Progenitor cell of endocrine pancreas (in vitro differentiated cells): ENCODE measurements around the gene CWC25. TPM values are rescaled to one million over a fixed set of nuclear protein-coding genes. Genes with fewer than 3 reads are reported as not detected.

Experiments used
- DNase-seq: peaks from one replicate; pipeline ENCODE4 v3.0.0; 2021; ENCODE audit warnings: low spot score; ENCODE audit not compliant: unreplicated experiment
- H3K27ac Mint-ChIP-seq: 2 replicates; pipeline ENCODE4 v1.8.0; 2021; ENCODE audit warnings: mild to moderate bottlenecking, moderate library complexity, mixed read lengths
- H3K27me3 Mint-ChIP-seq: 2 replicates; pipeline ENCODE4 v1.8.0; 2021; ENCODE audit warnings: mixed read lengths
- H3K36me3 Mint-ChIP-seq: 2 replicates; pipeline ENCODE4 v1.8.0; 2022; ENCODE audit warnings: mixed read lengths; ENCODE audit not compliant: insufficient read depth
- H3K4me1 Mint-ChIP-seq: 2 replicates; pipeline ENCODE4 v1.8.0; 2021; ENCODE audit warnings: low read depth, mixed read lengths
- H3K4me3 Mint-ChIP-seq: 2 replicates; pipeline ENCODE4 v1.8.0; 2021; ENCODE audit warnings: low read depth, mild to moderate bottlenecking, moderate library complexity, mixed read lengths
- H3K9me3 Mint-ChIP-seq: 2 replicates; pipeline ENCODE4 v1.8.0; 2021; ENCODE audit warnings: low read depth, mixed read lengths
- CTCF ChIP-seq: fragments of 200-600 bp; sonication (generic); IDR thresholded peaks from one replicate; pipeline ENCODE4 v1.5.0; 2021; ENCODE audit warnings: antibody characterized with exemption, mild to moderate bottlenecking; ENCODE audit not compliant: unreplicated experiment
- long read RNA-seq: library from polyadenylated mRNA; unstranded; transcript quantifications from one replicate; pipeline ENCODE4 v2.0.0, GENCODE V29; 2020
- total RNA-seq: library from RNA; stranded (reverse); gene quantifications from 2 replicates; pipeline ENCODE4 v1.2.1, GENCODE V29; 2021

CWC25 gene
- 17.1 and 19.9 TPM in 2 replicates for total RNA-seq
- long read RNA-seq, transcript CWC25-202 (10 exons, 3,234 nt), result major isoform, 19 of 36 reads
- long read RNA-seq, partial matches to known transcripts, result 4 of 36 reads
- long read RNA-seq, other reads (novel, unspliced or antisense), result 13 of 36 reads

- Mint-ChIP-seq H3K4me1 (peaks cover 16% of the 10 kb centered on the region), H3K36me3 (peaks cover 5% of the 10 kb centered on the region), H3K27ac (peak within 1 kb of the TSS; percentile 100), H3K9me3 (no peaks in the 10 kb centered on the region), H3K4me3 (peak within 1 kb of the TSS; percentile 99), H3K27me3 (peaks cover 3% of the 10 kb centered on the region)
- no peak for TF ChIP-seq CTCF
- DNase-seq, result peak; percentile 97
Observed at GRCh38 chr17:38824899-38825761, at the start of gene CWC25. Gene CWC25, minus strand, starts transcription at chr17:38825321. Its CDS starts 138 bp downstream, at chr17:38825183.

DNA sequence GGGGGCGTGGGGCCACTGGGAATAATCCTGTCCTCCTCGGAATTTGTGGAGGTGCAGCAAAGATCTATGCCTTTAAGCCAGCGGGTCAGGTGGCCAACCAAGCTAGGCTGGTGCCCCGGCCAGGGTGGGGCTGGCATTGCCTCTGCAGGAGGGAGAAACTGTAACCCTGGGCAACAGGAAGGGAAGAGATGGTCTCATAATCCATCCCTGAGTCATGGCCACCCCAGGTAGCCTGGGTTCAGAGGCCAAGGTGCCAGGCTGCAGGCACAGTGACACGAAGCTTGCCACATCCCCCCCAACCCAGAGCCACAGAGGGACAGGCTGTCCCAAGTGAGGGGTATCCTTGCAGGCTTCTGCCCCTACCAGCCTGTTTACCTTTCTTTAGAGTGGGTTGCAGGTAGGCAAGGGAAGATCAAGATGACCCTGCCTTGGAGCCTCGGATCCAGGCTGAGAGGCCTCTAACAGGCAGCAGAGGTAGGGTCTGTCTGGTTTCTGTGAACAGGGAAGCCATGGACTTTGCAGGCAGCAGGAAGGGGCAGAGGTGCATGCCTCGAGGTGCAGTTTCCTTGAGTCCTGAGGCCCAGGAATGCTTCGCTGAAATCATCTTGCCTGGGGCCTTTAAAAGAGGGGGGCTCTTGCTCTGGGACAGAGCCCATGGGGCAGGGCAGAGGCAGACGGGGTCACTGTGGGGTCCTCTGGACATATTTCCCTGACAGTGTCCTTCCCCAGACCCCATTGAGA lies 48.7 kb upstream of the CWC25 start:
- peaks cover 2% of the 10 kb centered on the region for H3K36me3 Mint-ChIP-seq
- no peak for DNase-seq
- H3K27ac Mint-ChIP-seq, result peak overlapping the region; percentile 41
- peaks cover 34% of the 10 kb centered on the region for H3K4me1 Mint-ChIP-seq
- H3K9me3 Mint-ChIP-seq, result no peaks in the 10 kb centered on the region
- TF ChIP-seq CTCF, result no peak
- H3K27me3 Mint-ChIP-seq, result no peaks in the 10 kb centered on the region
- no peak overlapping the region for H3K4me3 Mint-ChIP-seq

DNA sequence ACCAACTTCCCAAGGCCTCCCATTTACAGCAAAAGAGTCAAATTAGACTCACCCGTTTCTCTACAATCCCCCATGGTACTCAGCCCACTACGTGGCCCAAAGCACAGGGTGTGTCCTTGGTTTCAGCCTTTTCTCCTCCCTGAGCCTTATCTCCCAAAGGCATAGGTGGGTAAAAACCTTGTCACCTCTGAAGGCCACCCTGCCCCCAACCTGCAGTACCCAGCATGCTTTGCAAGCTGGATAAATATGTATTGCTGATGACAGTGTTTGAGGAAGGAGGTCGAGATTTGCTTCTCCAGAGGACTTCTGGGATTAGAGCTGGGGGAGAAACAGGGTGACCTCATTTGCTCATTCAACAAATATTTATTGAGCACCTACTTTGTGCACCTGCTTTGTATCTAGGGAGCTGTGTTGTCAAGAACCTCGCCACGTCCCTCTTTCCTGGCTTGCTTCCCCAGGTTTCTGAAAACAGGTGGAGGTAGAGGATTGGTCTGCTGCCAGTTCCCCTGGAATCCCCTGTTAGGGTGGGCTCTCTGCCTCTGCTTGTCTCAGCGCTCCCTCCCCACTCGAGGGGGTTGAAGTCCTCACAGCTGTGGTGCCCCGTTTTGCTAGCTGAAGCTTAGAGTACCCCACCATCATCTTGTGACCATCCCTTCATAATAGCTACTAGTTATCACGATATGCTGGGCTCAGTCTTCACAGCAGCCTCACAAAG lies 47.7 kb upstream of the CWC25 start:
- Mint-ChIP-seq H3K27me3 (no peaks in the 10 kb centered on the region), H3K36me3 (no peaks in the 10 kb centered on the region), H3K4me3 (peak overlapping the region; percentile 99), H3K4me1 (peaks cover 29% of the 10 kb centered on the region), H3K27ac (peak overlapping the region; percentile 95), H3K9me3 (no peaks in the 10 kb centered on the region)
- no peak for TF ChIP-seq CTCF
- no peak for DNase-seq

GRCh38 chr17:38872027-38872511 lies 46.9 kb upstream of the CWC25 start:
- Mint-ChIP-seq H3K4me3 (peak overlapping the region; percentile 99), H3K36me3 (no peaks in the 10 kb centered on the region), H3K27me3 (no peaks in the 10 kb centered on the region), H3K9me3 (no peaks in the 10 kb centered on the region), H3K27ac (peak overlapping the region; percentile 95), H3K4me1 (peaks cover 29% of the 10 kb centered on the region)
- no peak for DNase-seq
- no peak for TF ChIP-seq CTCF
